CD4-positive, alpha-beta T cell treated with Interleukin-12 subunit alpha and Interleukin-12 subunit beta, for 1 hour (primary cell): ENCODE results near the gene TRMT1.

Experiments used
- DNase-seq: peaks from one replicate; pipeline ENCODE4 v3.0.0-alpha.2; 2020

TRMT1 gene

GRCh38 chr19:13122980-13123957 is 6.7 kb upstream of the TRMT1 start:
- no peak for DNase-seq

- DNase-seq, result no peak
Observed at GRCh38 chr19:13122275-13122878, 5.8 kb upstream of the TRMT1 start.

GRCh38 chr19:13121551-13122274 is 5.2 kb upstream of the TRMT1 start:
- no peak for DNase-seq

- DNase-seq, result no peak
Observed at GRCh38 chr19:13120817-13121216, 4.3 kb upstream of the TRMT1 start.

GRCh38 chr19:13120031-13120430 is 3.5 kb upstream of the TRMT1 start:
- DNase-seq, result no peak

GRCh38 chr19:13119627-13120026 is 3.1 kb upstream of the TRMT1 start:
- DNase-seq, result no peak

GRCh38 chr19:13118424-13119193 is 2.1 kb upstream of the TRMT1 start:
- no peak for DNase-seq

GRCh38 chr19:13117772-13118423 is 1.4 kb upstream of the TRMT1 start, which contains the start of gene NACC1:
Gene NACC1, plus strand, starts transcription at chr19:13118264. Its CDS starts 16,944 bp downstream, at chr19:13135208.
- peak; percentile 92 for DNase-seq

- no peak for DNase-seq
Observed at GRCh38 chr19:13117176-13117771, 734 bp upstream of the TRMT1 start.

- DNase-seq, result no peak
Observed at GRCh38 chr19:13115936-13116281, 631 bp downstream of the TRMT1 start.

GRCh38 chr19:13112555-13112954 is 4.0 kb downstream of the TRMT1 start:
- no peak for DNase-seq

GRCh38 chr19:13110099-13110610 is 6.4 kb downstream of the TRMT1 start:
- no peak for DNase-seq

- DNase-seq, result no peak
Observed at GRCh38 chr19:13109361-13110098, 7.0 kb downstream of the TRMT1 start.

GRCh38 chr19:13104848-13105711 is 11.5 kb downstream of the TRMT1 start:
- no peak for DNase-seq

GRCh38 chr19:13104360-13104847 is 12.1 kb downstream of the TRMT1 start:
- peak; percentile 69 for DNase-seq

- no peak for DNase-seq
Observed at GRCh38 chr19:13103581-13104359, 12.8 kb downstream of the TRMT1 start.

GRCh38 chr19:13102666-13103580 is 13.6 kb downstream of the TRMT1 start, which contains the start of gene LYL1:
Gene LYL1, minus strand, starts transcription at chr19:13102858. Its CDS starts 1,687 bp downstream, at chr19:13101171.
- DNase-seq, result peak; percentile 48

GRCh38 chr19:13102416-13102665 is 14.2 kb downstream of the TRMT1 start:
- no peak for DNase-seq
